ENCODE results near the gene CCDC74A. TPM values are rescaled to one million over a fixed set of nuclear protein-coding genes. Genes with fewer than 3 reads are reported as not detected.
"Not testable (repeated sequence)": the region's sequence is repeated elsewhere in the genome, so short reads cannot be mapped to it uniquely, and the experiment has no call there.

Gene CCDC74A
- total and polyA plus RNA-seq, 11 donors: 0.46 to 2.7 (median 1.3) TPM

DNA sequence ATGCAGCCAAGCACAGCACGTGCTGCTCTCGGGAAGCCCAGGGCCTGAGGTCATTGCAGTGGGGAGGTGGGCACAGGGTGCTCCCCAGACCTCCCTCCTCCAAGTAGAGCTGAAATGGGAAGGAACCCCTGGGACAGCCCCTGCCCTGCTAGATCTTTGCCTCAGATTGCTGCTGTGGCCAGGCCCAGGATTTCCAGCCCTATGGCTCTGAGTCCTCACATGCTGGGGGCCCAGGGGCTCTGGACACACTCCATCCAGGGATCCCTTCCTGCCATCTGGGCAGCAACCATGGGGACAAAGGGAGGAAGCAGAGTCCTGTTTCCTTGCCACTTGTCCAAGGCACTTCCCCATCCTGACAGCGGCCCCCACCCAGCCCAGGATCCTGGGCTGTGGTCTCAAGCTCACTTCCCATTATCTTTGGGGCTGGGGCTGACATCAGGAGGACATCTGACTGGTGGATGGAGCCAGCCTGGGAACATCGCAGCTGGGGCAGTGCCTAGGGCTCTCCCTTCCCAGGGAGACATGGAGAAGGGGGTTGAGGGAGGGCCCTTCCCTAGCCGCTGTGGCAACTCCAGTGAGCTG, 2.3 kb downstream of the CCDC74A start:
- WGBS, 4 donors: 80 to 92% (median 85%) methylated on average over 1 to 5 of the region's 5 CpGs
- H3K27ac ChIP-seq; H3K27me3 ChIP-seq; H3K9me3 ChIP-seq; intact Hi-C loops (cut with DNase I); DNase-seq; H3K36me3 ChIP-seq; H3K4me1 ChIP-seq; ATAC-seq; H3K4me3 ChIP-seq: not testable (repeated sequence)

DNA sequence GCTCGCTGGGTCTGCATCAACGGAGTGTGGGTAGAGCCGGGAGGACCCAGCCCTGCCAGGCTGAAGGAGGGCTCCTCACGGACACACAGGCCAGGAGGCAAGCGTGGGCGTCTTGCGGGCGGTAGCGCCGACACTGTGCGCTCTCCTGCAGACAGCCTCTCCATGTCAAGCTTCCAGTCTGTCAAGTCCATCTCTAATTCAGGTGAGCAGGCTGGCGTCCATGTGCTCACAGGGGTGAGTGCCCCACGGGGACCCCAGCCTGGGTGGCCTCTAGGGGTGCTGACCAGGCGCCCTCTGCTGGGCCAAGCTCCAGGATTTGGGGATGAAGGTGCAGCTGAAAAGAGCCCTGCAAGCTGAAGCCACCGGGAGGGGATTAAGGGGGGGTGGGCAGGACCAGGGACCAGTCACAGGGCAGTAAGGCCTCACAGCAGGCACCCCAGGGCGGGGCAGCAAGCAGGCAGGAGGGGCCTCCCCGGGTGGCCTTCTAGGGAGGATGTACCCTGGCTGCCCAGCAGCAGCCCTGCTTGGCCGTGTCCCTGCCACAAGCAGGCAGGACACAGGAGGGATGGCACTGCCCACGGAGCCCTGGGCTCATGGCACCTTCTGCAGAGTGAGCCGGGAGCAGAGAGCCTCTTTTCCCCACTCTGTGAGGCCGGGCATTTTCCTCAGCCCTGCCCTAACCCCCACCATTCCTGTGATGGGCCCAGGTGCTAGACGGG, 3.1 kb downstream of the CCDC74A start:
- not testable (repeated sequence) for H3K27me3 ChIP-seq, DNase-seq

DNA sequence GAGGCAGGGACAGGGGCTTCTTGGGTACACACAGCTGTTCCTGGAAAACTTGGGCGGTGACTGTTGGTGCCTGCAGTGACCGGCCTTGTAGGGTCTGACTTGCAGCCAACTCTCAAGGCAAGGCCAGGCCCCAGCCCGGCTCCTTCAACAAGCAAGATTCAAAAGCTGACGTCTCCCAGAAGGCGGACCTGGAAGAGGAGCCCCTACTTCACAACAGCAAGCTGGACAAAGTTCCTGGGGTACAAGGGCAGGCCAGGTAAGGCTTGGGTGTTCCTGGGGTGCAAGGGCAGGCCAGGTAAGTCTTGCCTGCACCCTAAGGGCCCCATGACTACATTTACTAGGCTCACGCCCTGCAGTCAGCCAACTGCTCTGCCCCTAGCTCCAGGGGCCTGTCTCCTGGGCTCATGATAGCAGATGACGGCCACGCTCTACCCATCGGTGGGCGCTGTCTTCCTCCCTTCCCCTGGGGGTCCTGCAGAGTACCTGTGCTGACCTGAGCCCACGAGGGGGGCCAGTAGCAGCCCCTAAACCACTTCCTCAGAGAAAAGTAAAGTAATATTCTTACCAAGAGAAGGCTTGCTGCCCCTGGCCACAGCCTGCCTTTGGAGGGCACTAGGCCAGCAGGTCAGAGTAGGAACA, 4.0 kb downstream of the CCDC74A start:
- intact Hi-C loops (cut with DNase I); H3K36me3 ChIP-seq; H3K27me3 ChIP-seq; H3K27ac ChIP-seq; ATAC-seq; H3K9me3 ChIP-seq; H3K4me1 ChIP-seq; H3K4me3 ChIP-seq: not testable (repeated sequence)
- WGBS, 4 donors: 92 to 94% (median 93%) methylated on average over 6 to 9 of the region's 11 CpGs
- DNase-seq: peak in 1 of 5 donors; percentile 22

More for the DNA sequence above, 3.1 kb downstream of the CCDC74A start:
- ATAC-seq; H3K4me3 ChIP-seq; H3K36me3 ChIP-seq; H3K27ac ChIP-seq; H3K9me3 ChIP-seq; intact Hi-C loops (cut with DNase I); H3K4me1 ChIP-seq: not testable (repeated sequence)
- WGBS, 4 donors: 82 to 87% (median 84%) methylated on average over 14 to 21 of the region's 22 CpGs

DNA sequence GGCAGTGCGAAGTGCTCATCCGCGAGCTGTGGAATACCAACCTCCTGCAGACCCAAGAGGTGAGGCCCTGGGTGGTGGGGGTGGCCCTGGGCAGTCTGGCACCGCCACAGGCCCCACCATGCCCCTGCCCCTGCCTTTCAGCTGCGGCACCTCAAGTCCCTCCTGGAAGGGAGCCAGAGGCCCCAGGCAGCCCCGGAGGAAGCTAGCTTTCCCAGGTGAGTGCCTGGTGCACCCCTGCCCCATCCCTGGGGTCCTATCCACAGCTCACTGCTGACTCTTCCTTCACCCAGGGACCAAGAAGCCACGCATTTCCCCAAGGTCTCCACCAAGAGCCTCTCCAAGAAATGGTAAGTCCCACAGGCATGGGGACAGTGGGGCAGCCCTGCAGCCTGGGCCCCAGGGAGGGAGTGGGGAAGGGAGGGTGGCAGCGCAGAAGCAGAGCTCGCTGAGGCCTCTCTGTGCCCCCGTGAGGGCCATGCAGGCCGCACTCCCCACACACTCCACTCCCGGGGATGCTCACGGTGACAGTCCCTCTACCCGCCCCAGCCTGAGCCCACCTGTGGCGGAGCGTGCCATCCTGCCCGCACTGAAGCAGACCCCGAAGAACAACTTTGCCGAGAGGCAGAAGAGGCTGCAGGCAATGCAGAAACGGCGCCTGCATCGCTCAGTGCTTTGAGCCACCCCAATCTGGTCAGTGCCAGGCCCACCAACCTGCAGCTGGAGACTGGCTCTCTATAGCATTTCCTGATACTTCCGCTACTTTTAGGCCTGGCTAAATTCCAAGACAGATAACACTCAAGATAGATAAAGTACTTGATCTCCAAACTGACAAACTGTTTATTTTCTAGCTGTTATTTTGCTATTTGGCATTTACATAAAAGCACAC, 5.3 kb downstream of the CCDC74A start:
- H3K27me3 ChIP-seq; H3K4me1 ChIP-seq; intact Hi-C loops (cut with DNase I); ATAC-seq; H3K27ac ChIP-seq; H3K4me3 ChIP-seq; H3K36me3 ChIP-seq; H3K9me3 ChIP-seq: not testable (repeated sequence)
- WGBS, 4 donors: 82 to 85% (median 82%) methylated on average over 15 to 23 of the region's 23 CpGs
- DNase-seq: peak in 1 of 5 donors; percentile 21

DNA sequence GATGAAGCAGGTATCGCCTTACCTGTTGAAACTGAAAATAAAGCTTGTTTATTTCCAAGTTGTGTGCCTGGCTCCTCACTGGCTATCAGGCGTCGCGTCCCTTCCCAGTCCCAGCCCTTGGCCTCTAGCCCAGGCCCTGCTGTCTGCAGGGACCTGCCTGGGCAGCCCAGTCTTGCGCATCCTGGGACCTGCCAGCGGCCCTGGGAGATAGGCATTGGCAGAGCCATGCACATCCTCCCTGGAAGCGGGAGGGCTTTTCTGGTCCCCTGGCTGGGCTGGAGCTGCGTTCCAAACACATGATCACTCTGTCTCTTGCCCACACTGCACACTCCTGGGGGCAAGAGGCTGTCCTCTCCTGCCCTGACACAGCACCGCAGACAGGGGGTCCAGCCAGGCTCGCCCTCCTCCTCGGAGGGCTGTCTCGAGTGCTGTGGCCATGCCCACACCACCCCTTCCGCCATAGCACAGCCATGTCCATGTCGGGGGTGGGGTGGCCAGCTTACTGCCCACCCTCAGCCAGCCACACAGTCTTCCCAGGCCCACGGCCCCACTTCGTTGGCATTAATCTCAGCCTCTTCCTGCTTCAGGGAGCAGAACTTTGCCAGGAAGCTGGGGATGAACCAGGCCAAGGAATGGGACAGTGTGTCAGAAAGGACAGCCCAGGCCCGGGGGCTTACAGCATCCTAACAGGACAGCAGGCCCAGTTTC, 6.1 kb downstream of the CCDC74A start:
- H3K36me3 ChIP-seq; intact Hi-C loops (cut with DNase I); H3K4me3 ChIP-seq; H3K4me1 ChIP-seq; H3K9me3 ChIP-seq; H3K27me3 ChIP-seq; H3K27ac ChIP-seq: not testable (repeated sequence)
- ATAC-seq (peak in 3 of 4 donors; percentile 19 to 44 (median 38)), DNase-seq (peak in 1 of 5 donors; percentile 56)
- WGBS, 4 donors: 59 to 89% (median 77%) methylated on average over 5 to 16 of the region's 17 CpGs

DNA sequence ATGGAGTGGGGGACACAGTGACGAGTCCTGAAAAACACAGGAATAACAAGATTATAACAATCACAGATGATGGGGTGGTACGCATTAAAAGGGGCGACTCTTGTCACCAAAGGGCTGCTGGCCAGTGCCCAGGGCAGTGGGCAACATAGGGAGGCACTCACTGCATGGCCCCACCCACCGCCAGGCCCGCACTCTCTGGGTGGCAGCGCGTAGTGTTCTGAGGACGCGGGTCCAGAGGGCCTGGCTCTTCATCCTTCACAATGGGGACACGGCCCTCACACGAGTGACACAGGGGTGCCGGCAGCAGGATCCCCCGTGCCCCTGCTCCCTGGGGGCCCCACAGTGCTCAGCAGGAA, 6.6 kb downstream of the CCDC74A start:
- H3K27me3 ChIP-seq; H3K9me3 ChIP-seq; H3K27ac ChIP-seq; H3K36me3 ChIP-seq; H3K4me1 ChIP-seq; intact Hi-C loops (cut with DNase I); H3K4me3 ChIP-seq: not testable (repeated sequence)
- 77 to 94% (median 84%) methylated on average over 7 to 12 of the region's 13 CpGs for WGBS, 4 donors
- ATAC-seq: peak in 1 of 4 donors; percentile 6
- DNase-seq: peak in 1 of 5 donors; percentile 14

DNA sequence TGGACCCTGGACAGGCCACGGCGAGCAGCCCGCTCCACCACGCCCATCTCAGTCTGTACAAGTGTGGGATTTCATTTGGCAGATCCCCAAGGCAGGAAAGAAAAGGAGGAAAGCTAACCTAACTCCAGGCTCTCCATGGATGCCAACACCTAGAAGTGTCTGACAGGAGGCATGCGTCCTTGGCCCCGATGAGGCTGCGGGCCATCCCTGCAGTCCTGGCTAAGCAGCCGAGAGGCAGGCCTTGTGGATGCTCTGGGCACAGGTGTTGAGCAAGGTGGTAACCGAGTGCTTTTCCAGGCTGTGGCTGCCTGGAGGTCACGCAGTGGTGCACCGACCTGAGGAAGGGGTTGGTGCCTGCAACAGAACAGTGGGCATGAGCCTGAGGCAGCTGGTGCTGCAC, 7.3 kb downstream of the CCDC74A start:
- H3K4me3 ChIP-seq; ATAC-seq; H3K4me1 ChIP-seq; H3K27me3 ChIP-seq; DNase-seq; H3K9me3 ChIP-seq; intact Hi-C loops (cut with DNase I); H3K36me3 ChIP-seq; H3K27ac ChIP-seq: not testable (repeated sequence)
- 45 to 60% (median 54%) methylated on average over 5 to 11 of the region's 11 CpGs for WGBS, 4 donors

Data from heart left ventricle (tissue), 16 donors.